HG03378 (cell line): ENCODE results near the gene MPV17.
A peak's percentile ranks its signal among the peaks of the same experiment; 100 is the strongest.
"Not testable (repeated sequence)": the region's sequence is repeated elsewhere in the genome, so short reads cannot be mapped to it uniquely, and the experiment has no call there.

Experiments used
- ATAC-seq: cut with Tn5 transposase; IDR thresholded peaks from one replicate; pipeline ENCODE4 v1.9.1; 2021; ENCODE audit warnings: mild to moderate bottlenecking, moderate library complexity; ENCODE audit not compliant: unreplicated experiment

MPV17 gene

GRCh38 chr2:27322766-27323595, at the start of gene MPV17:
Gene MPV17 (minus strand): TSS chr2:27323097. CDS start chr2:27322517, 580 bp downstream.
- peak; percentile 79 for ATAC-seq

GRCh38 chr2:27370816-27371620, 48.1 kb upstream of the MPV17 start:
- peak; percentile 23 for ATAC-seq

GRCh38 chr2:27370026-27370815, 47.3 kb upstream of the MPV17 start, which contains the start of the genes EIF2B4 and SNX17:
Gene EIF2B4 (minus strand): TSS chr2:27370338. CDS start chr2:27370314, 24 bp downstream.
Gene SNX17 (plus strand): TSS chr2:27370616. CDS start chr2:27370744, 128 bp downstream.
- peak; percentile 90 for ATAC-seq

- no peak for ATAC-seq
Measured at GRCh38 chr2:27369471-27370025, 46.7 kb upstream of the MPV17 start.

- ATAC-seq = no peak
Measured at GRCh38 chr2:27363933-27364332, 41.0 kb upstream of the MPV17 start.

GRCh38 chr2:27362678-27363420, 40.0 kb upstream of the MPV17 start:
- ATAC-seq = no peak

GRCh38 chr2:27356382-27357181, 33.7 kb upstream of the MPV17 start, which contains the start of gene GTF3C2:
Gene GTF3C2 (minus strand): TSS chr2:27356764. CDS start chr2:27343554, 13,210 bp downstream.
- peak; percentile 76 for ATAC-seq

- ATAC-seq = peak; percentile 29
Measured at GRCh38 chr2:27356056-27356381, 33.1 kb upstream of the MPV17 start.

- ATAC-seq = no peak
Measured at GRCh38 chr2:27354597-27354927, 31.7 kb upstream of the MPV17 start.

GRCh38 chr2:27353762-27354596, 31.1 kb upstream of the MPV17 start:
- ATAC-seq = no peak

- ATAC-seq = not testable (repeated sequence)
Measured at GRCh38 chr2:27353386-27353761, 30.5 kb upstream of the MPV17 start.

- ATAC-seq = no peak
Measured at GRCh38 chr2:27351802-27352598, 29.1 kb upstream of the MPV17 start.

- no peak for ATAC-seq
Measured at GRCh38 chr2:27350106-27350693, 27.3 kb upstream of the MPV17 start.

GRCh38 chr2:27347641-27348040, 24.7 kb upstream of the MPV17 start:
- no peak for ATAC-seq

GRCh38 chr2:27336173-27336572, 13.3 kb upstream of the MPV17 start:
- ATAC-seq = no peak

GRCh38 chr2:27335311-27335710, 12.4 kb upstream of the MPV17 start:
- no peak for ATAC-seq

- no peak for ATAC-seq
Measured at GRCh38 chr2:27324720-27325119, 1.8 kb upstream of the MPV17 start.
